T-helper 1 cell (primary cell): ENCODE results near the gene NLRC5.
"Not testable (repeated sequence)": the region's sequence is repeated elsewhere in the genome, so short reads cannot be mapped to it uniquely, and the experiment has no call there.

Experiments
- DNase-seq, 5 donors: peaks; one replicate each; pipeline ENCODE4 v3.0.0-alpha.2; 2012 to 2020

The NLRC5 gene

GRCh38 chr16:57049678-57050077, 60.3 kb downstream of the NLRC5 start:
- DNase-seq = no peak

- DNase-seq = no peak
These were observed 62.4 kb downstream of the NLRC5 start for GRCh38 chr16:57051696-57052228.

GRCh38 chr16:57053206-57053605, 63.8 kb downstream of the NLRC5 start:
- DNase-seq = no peak

GRCh38 chr16:57054338-57054737, 65.0 kb downstream of the NLRC5 start:
- no peak for DNase-seq

GRCh38 chr16:57054771-57055170, 65.4 kb downstream of the NLRC5 start:
- no peak for DNase-seq

GRCh38 chr16:57055671-57056070, 66.3 kb downstream of the NLRC5 start:
- no peak for DNase-seq

GRCh38 chr16:57058291-57058861, 69.0 kb downstream of the NLRC5 start:
- no peak for DNase-seq

GRCh38 chr16:57060323-57061083, 71.1 kb downstream of the NLRC5 start:
- DNase-seq = no peak

GRCh38 chr16:57061084-57061905, 71.9 kb downstream of the NLRC5 start:
- DNase-seq = no peak

- DNase-seq = no peak
These were observed 73.0 kb downstream of the NLRC5 start for GRCh38 chr16:57062329-57062728.

- not testable (repeated sequence) for DNase-seq
These were observed 73.8 kb downstream of the NLRC5 start for GRCh38 chr16:57063189-57063588.

GRCh38 chr16:57064995-57065394, 75.6 kb downstream of the NLRC5 start:
- DNase-seq = no peak

GRCh38 chr16:57066625-57067024, 77.3 kb downstream of the NLRC5 start:
- DNase-seq = no peak

GRCh38 chr16:57067347-57067746, 78.0 kb downstream of the NLRC5 start:
- no peak for DNase-seq

GRCh38 chr16:57069053-57069452, 79.7 kb downstream of the NLRC5 start:
- no peak for DNase-seq

- no peak for DNase-seq
These were observed 80.4 kb downstream of the NLRC5 start for GRCh38 chr16:57069635-57070370.

GRCh38 chr16:57070424-57070823, 81.1 kb downstream of the NLRC5 start:
- DNase-seq = no peak

- not testable (repeated sequence) for DNase-seq
These were observed 81.8 kb downstream of the NLRC5 start for GRCh38 chr16:57071081-57071732.

- no peak for DNase-seq
These were observed 82.7 kb downstream of the NLRC5 start for GRCh38 chr16:57071831-57072582.

GRCh38 chr16:57072616-57073275, 83.4 kb downstream of the NLRC5 start:
- no peak for DNase-seq

GRCh38 chr16:57077714-57078113, 88.4 kb downstream of the NLRC5 start:
- DNase-seq = no peak
